Measurements from ENCODE around the gene IGSF23.
A peak's percentile ranks its signal among the peaks of the same experiment; 100 is the strongest.
"Not testable (repeated sequence)": the region's sequence is repeated elsewhere in the genome, so short reads cannot be mapped to it uniquely, and the experiment has no call there.

Gene IGSF23

GRCh38 chr19:44587963-44588770 is 25.2 kb upstream of the IGSF23 start:
- DNase-seq: peak; percentile 99

- DNase-seq: no peak
Observed at GRCh38 chr19:44588771-44589112, 24.6 kb upstream of the IGSF23 start.

- peak; percentile 39 for DNase-seq
Observed at GRCh38 chr19:44590245-44591059, 22.9 kb upstream of the IGSF23 start.

GRCh38 chr19:44591340-44591993 is 21.9 kb upstream of the IGSF23 start:
- not testable (repeated sequence) for DNase-seq

- DNase-seq: no peak
Observed at GRCh38 chr19:44592451-44592890, 20.9 kb upstream of the IGSF23 start.

- no peak for DNase-seq
Observed at GRCh38 chr19:44593294-44593693, 20.1 kb upstream of the IGSF23 start.

- not testable (repeated sequence) for DNase-seq
Observed at GRCh38 chr19:44593866-44594266, 19.5 kb upstream of the IGSF23 start.

- no peak for DNase-seq
Observed at GRCh38 chr19:44596428-44597130, 16.8 kb upstream of the IGSF23 start.

- no peak for DNase-seq
Observed at GRCh38 chr19:44597131-44597491, 16.3 kb upstream of the IGSF23 start.

- no peak for DNase-seq
Observed at GRCh38 chr19:44598355-44598754, 15.0 kb upstream of the IGSF23 start.

GRCh38 chr19:44598880-44599279 is 14.5 kb upstream of the IGSF23 start:
- no peak for DNase-seq

- DNase-seq: no peak
Observed at GRCh38 chr19:44600466-44600865, 12.9 kb upstream of the IGSF23 start.

GRCh38 chr19:44602081-44602480 is 11.3 kb upstream of the IGSF23 start:
- no peak for DNase-seq

GRCh38 chr19:44603201-44603945 is 10.0 kb upstream of the IGSF23 start:
- peak; percentile 99 for DNase-seq

- no peak for DNase-seq
Observed at GRCh38 chr19:44604241-44604640, 9.1 kb upstream of the IGSF23 start.

- DNase-seq: no peak
Observed at GRCh38 chr19:44605547-44605946, 7.8 kb upstream of the IGSF23 start.

- DNase-seq: peak; percentile 74
Observed at GRCh38 chr19:44607049-44607448, 6.3 kb upstream of the IGSF23 start.

GRCh38 chr19:44607917-44608316 is 5.4 kb upstream of the IGSF23 start:
- DNase-seq: no peak

- peak; percentile 90 for DNase-seq
Observed at GRCh38 chr19:44608391-44608821, 5.0 kb upstream of the IGSF23 start.

GRCh38 chr19:44609219-44609618 is 4.1 kb upstream of the IGSF23 start:
- DNase-seq: peak; percentile 50

- not testable (repeated sequence) for DNase-seq
Observed at GRCh38 chr19:44610497-44610896, 2.9 kb upstream of the IGSF23 start.

GRCh38 chr19:44611812-44612295 is 1.5 kb upstream of the IGSF23 start:
- DNase-seq: no peak

All from fibroblast of skin of right biceps (primary cell).